HEK293 (cell line): ENCODE results near the gene DGKB.

ENCODE experiments used
- CTCF ChIP-seq: fragments of 450-650 bp; formaldehyde crosslinking; IDR thresholded peaks from 2 replicates; pipeline ENCODE4 v1.5.1; 2016; ENCODE audit warnings: missing biosample characterization, missing genetic modification characterization
- REPIN1 ChIP-seq: fragments of 450-650 bp; formaldehyde crosslinking; IDR thresholded peaks from 2 replicates; pipeline ENCODE4 v1.5.1; 2017; ENCODE audit warnings: missing biosample characterization, missing genetic modification characterization, low read depth
- ZFP69B ChIP-seq: fragments of 450-650 bp; formaldehyde crosslinking; IDR thresholded peaks from 2 replicates; pipeline ENCODE4 v1.5.1; 2016; ENCODE audit warnings: missing biosample characterization, missing genetic modification characterization
- ZNF114 ChIP-seq: fragments of 450-650 bp; formaldehyde crosslinking; IDR thresholded peaks from 2 replicates; pipeline ENCODE4 v1.5.0; 2017; ENCODE audit warnings: missing biosample characterization, missing genetic modification characterization
- ZNF18 ChIP-seq: fragments of 450-650 bp; formaldehyde crosslinking; IDR thresholded peaks from 2 replicates; pipeline ENCODE4 v1.5.1; 2016; ENCODE audit warnings: missing biosample characterization, missing genetic modification characterization
- ZNF624 ChIP-seq: fragments of 450-650 bp; formaldehyde crosslinking; IDR thresholded peaks from 2 replicates; pipeline ENCODE4 v1.5.1; 2017; ENCODE audit warnings: missing biosample characterization, missing genetic modification characterization
- ZNF747 ChIP-seq: fragments of 450-650 bp; formaldehyde crosslinking; IDR thresholded peaks from 2 replicates; pipeline ENCODE4 v1.5.1; 2016; ENCODE audit warnings: missing biosample characterization, missing genetic modification characterization
- TF ChIP-seq, protein P1 (sequence below): fragments of 450-650 bp; formaldehyde crosslinking; IDR thresholded peaks from 2 replicates; pipeline ENCODE4 v1.5.1; 2016; ENCODE audit warnings: missing biosample characterization, missing genetic modification characterization
- TF ChIP-seq, protein P2 (sequence below): fragments of 450-650 bp; formaldehyde crosslinking; IDR thresholded peaks from 2 replicates; pipeline ENCODE4 v1.5.1; 2017; ENCODE audit warnings: missing biosample characterization, missing genetic modification characterization
- TF ChIP-seq, protein P3 (sequence below): fragments of 450-650 bp; formaldehyde crosslinking; IDR thresholded peaks from 2 replicates; pipeline ENCODE4 v1.5.1; 2016; ENCODE audit warnings: missing biosample characterization, missing genetic modification characterization, low read depth

GRCh38 chr7:14184292-14184864 is 718.2 kb downstream of the DGKB start:
- TF ChIP-seq ZNF747 (tag by site-specific recombination) (no peak), CTCF (tag by site-specific recombination) (no peak), ZNF624 (tag by site-specific recombination) (no peak), ZNF114 (no peak), ZFP69B (no peak), REPIN1 (tag by site-specific recombination) (no peak), ZNF18 (tag by site-specific recombination) (no peak)
- TF ChIP-seq, protein P1, sequence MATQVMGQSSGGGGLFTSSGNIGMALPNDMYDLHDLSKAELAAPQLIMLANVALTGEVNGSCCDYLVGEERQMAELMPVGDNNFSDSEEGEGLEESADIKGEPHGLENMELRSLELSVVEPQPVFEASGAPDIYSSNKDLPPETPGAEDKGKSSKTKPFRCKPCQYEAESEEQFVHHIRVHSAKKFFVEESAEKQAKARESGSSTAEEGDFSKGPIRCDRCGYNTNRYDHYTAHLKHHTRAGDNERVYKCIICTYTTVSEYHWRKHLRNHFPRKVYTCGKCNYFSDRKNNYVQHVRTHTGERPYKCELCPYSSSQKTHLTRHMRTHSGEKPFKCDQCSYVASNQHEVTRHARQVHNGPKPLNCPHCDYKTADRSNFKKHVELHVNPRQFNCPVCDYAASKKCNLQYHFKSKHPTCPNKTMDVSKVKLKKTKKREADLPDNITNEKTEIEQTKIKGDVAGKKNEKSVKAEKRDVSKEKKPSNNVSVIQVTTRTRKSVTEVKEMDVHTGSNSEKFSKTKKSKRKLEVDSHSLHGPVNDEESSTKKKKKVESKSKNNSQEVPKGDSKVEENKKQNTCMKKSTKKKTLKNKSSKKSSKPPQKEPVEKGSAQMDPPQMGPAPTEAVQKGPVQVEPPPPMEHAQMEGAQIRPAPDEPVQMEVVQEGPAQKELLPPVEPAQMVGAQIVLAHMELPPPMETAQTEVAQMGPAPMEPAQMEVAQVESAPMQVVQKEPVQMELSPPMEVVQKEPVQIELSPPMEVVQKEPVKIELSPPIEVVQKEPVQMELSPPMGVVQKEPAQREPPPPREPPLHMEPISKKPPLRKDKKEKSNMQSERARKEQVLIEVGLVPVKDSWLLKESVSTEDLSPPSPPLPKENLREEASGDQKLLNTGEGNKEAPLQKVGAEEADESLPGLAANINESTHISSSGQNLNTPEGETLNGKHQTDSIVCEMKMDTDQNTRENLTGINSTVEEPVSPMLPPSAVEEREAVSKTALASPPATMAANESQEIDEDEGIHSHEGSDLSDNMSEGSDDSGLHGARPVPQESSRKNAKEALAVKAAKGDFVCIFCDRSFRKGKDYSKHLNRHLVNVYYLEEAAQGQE (tag by site-specific recombination), result no peak
- TF ChIP-seq, protein P2, sequence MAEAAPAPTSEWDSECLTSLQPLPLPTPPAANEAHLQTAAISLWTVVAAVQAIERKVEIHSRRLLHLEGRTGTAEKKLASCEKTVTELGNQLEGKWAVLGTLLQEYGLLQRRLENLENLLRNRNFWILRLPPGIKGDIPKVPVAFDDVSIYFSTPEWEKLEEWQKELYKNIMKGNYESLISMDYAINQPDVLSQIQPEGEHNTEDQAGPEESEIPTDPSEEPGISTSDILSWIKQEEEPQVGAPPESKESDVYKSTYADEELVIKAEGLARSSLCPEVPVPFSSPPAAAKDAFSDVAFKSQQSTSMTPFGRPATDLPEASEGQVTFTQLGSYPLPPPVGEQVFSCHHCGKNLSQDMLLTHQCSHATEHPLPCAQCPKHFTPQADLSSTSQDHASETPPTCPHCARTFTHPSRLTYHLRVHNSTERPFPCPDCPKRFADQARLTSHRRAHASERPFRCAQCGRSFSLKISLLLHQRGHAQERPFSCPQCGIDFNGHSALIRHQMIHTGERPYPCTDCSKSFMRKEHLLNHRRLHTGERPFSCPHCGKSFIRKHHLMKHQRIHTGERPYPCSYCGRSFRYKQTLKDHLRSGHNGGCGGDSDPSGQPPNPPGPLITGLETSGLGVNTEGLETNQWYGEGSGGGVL (tag by site-specific recombination), result no peak
- TF ChIP-seq, protein P3, sequence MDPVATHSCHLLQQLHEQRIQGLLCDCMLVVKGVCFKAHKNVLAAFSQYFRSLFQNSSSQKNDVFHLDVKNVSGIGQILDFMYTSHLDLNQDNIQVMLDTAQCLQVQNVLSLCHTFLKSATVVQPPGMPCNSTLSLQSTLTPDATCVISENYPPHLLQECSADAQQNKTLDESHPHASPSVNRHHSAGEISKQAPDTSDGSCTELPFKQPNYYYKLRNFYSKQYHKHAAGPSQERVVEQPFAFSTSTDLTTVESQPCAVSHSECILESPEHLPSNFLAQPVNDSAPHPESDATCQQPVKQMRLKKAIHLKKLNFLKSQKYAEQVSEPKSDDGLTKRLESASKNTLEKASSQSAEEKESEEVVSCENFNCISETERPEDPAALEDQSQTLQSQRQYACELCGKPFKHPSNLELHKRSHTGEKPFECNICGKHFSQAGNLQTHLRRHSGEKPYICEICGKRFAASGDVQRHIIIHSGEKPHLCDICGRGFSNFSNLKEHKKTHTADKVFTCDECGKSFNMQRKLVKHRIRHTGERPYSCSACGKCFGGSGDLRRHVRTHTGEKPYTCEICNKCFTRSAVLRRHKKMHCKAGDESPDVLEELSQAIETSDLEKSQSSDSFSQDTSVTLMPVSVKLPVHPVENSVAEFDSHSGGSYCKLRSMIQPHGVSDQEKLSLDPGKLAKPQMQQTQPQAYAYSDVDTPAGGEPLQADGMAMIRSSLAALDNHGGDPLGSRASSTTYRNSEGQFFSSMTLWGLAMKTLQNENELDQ (tag by site-specific recombination), result no peak
